Measurements from ENCODE around the gene SMC5. TPM values are rescaled to one million over a fixed set of nuclear protein-coding genes. Genes with fewer than 3 reads are reported as not detected.

Gene SMC5
- total and polyA plus RNA-seq, 2 of the 8 experiments (the other 6 are each of a cell fraction or from before 2014, with no cell fraction given), result 4.5 to 22.6 TPM

- TF ChIP-seq NRF1 (IDR thresholded peaks at IDR 0.05; ENCODE audit: low read depth, low read length) (no peak), SAP30 (IDR thresholded peaks at IDR 0.05; ENCODE audit: insufficient read depth, insufficient replicate concordance, low read length) (no peak), NANOG (IDR thresholded peaks at IDR 0.05; ENCODE audit: insufficient read depth, low read depth, low read length, poor library complexity, severe bottlenecking) (no peak), CHD1 (IDR thresholded peaks at IDR 0.05; ENCODE audit: low read depth, low read length) (no peak), CEBPB (IDR thresholded peaks at IDR 0.05; ENCODE audit: low read depth, low read length) (no peak)
These were observed 32.7 kb downstream of the SMC5 start (continued) for GRCh38 chr9:70291446-70291845.
